Loucy (cell line): ENCODE data around the gene APC2.

Experiments
- EZH2phosphoT487 ChIP-seq: fragments of 200-600 bp; IDR thresholded peaks from 2 replicates; pipeline ENCODE4 v1.6.1; 2018; ENCODE audit warnings: antibody characterized with exemption, mild to moderate bottlenecking, moderate library complexity, borderline replicate concordance
- TF ChIP-seq, protein P1 (sequence below): fragments of 200-600 bp; sonication (generic); conservative IDR thresholded peaks from 2 replicates; pipeline ENCODE4 v1.5.1; 2014; ENCODE audit warnings: mild to moderate bottlenecking, antibody characterized with exemption, low read length

DNA sequence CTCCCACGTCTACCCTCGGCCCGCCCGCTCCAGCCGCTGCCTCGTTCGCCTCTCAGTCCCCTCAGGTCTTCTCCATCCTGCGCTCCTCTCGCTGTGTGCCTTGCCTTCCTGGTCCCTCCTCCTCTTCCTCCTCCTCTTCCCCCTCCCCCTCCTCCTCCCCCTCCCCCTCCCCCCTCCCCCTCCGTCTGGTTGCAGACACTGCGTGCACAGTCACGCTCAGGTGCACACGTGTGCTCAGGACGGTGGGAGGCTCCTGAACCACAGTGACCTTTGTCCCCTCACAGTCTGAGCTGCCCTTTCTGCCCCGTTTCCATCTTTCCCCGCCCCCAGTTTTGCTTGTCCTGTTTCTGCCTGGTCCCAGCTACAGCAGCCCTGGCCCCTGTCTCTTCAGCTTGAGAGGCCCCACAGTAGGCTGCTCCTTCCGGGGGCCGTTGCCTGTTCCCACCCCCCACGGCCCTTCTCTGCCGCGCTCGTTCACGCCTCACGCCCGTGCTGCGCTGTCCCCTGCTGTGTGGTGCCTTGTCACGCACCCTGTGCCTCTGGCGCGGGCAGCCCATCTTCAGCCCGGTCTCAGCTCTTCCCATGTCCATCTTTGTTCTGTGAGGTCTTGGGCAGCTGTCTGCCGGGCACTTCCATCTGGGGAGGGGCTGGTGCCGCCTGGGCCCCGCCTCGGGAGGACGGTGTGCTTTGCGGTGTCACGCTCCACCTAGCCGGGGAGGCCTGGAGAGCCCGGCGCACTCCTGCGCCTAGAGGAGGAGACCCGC lies 25.5 kb upstream of the APC2 start:
- TF ChIP-seq EZH2phosphoT487 = no peak
- TF ChIP-seq, protein P1, sequence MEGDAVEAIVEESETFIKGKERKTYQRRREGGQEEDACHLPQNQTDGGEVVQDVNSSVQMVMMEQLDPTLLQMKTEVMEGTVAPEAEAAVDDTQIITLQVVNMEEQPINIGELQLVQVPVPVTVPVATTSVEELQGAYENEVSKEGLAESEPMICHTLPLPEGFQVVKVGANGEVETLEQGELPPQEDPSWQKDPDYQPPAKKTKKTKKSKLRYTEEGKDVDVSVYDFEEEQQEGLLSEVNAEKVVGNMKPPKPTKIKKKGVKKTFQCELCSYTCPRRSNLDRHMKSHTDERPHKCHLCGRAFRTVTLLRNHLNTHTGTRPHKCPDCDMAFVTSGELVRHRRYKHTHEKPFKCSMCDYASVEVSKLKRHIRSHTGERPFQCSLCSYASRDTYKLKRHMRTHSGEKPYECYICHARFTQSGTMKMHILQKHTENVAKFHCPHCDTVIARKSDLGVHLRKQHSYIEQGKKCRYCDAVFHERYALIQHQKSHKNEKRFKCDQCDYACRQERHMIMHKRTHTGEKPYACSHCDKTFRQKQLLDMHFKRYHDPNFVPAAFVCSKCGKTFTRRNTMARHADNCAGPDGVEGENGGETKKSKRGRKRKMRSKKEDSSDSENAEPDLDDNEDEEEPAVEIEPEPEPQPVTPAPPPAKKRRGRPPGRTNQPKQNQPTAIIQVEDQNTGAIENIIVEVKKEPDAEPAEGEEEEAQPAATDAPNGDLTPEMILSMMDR = no peak
